Stimulated activated CD4-positive, alpha-beta T cell treated with anti-CD3 and anti-CD28 coated beads, Interleukin-4, amount 100 ng/mL, for 1 hour (primary cell): Measurements from ENCODE around the gene ZFYVE26.
"Not testable (repeated sequence)": the region's sequence is repeated elsewhere in the genome, so short reads cannot be mapped to it uniquely, and the experiment has no call there.

Experiments used
- DNase-seq: peaks from one replicate; pipeline ENCODE4 v3.0.0-alpha.2; 2020

Gene ZFYVE26

GRCh38 chr14:67704484-67705089 is 111.8 kb downstream of the ZFYVE26 start:
- no peak for DNase-seq

GRCh38 chr14:67703997-67704396 is 112.4 kb downstream of the ZFYVE26 start:
- no peak for DNase-seq

GRCh38 chr14:67701492-67701891 is 114.9 kb downstream of the ZFYVE26 start, which contains the start of gene RDH12:
TSS of gene RDH12 (plus strand) at chr14:67701886. CDS start at chr14:67722643, 20,757 bp downstream.
- not testable (repeated sequence) for DNase-seq

GRCh38 chr14:67698179-67698578 is 118.2 kb downstream of the ZFYVE26 start:
- DNase-seq: no peak

GRCh38 chr14:67697006-67697405 is 119.4 kb downstream of the ZFYVE26 start:
- no peak for DNase-seq
